ENCODE measurements around the gene NUP107.

GRCh38 chr12:68771223-68771925, 84.6 kb downstream of the NUP107 start:
- TF ChIP-seq CTCF (conservative IDR thresholded peaks at IDR 0.05; ENCODE audit: low read length) (no peak), EZH2phosphoT487 (IDR thresholded peaks at IDR 0.05; ENCODE audit: borderline replicate concordance, low read depth, low read length) (no peak)

All from OCI-LY7 (cell line).